ENCODE data around the gene LBR. TPM values are rescaled to one million over a fixed set of nuclear protein-coding genes. Genes with fewer than 3 reads are reported as not detected.

Gene LBR
- total RNA-seq, 1 experiment from 2014 or later: 157 TPM

- no peak overlapping the region for H2AFZ ChIP-seq (ENCODE audit: low read length)
Measured at GRCh38 chr1:225431081-225431863, 3.4 kb upstream of the LBR start.

GRCh38 chr1:225430301-225430700 lies 2.5 kb upstream of the LBR start:
- Histone ChIP-seq H3K4me2 (ENCODE audit: low read depth, low read length, poor library complexity, severe bottlenecking) (no peak overlapping the region), H3K27ac (ENCODE audit: low read length) (no peak overlapping the region), H3K4me3 (ENCODE audit: low read length) (no peak overlapping the region), H3K9ac (ENCODE audit: low read length) (no peak overlapping the region), H3K9me2 (replicated peaks; ENCODE audit: insufficient read depth, low read length) (no peaks in the 10 kb centered on the region), H3K27me3 (ENCODE audit: low read length) (no peaks in the 10 kb centered on the region), H4K20me1 (ENCODE audit: insufficient read depth, low read depth, low read length) (peaks cover 6% of the 10 kb centered on the region; the same call in 1 of the 2 replicates), H3K9me3 (ENCODE audit: low read length) (no peaks in the 10 kb centered on the region), H3K79me2 (ENCODE audit: low read length) (peaks cover 25% of the 10 kb centered on the region), H3K36me3 (ENCODE audit: insufficient read depth, low read length) (no peaks in the 10 kb centered on the region), H3K4me1 (ENCODE audit: low read length) (peaks cover 36% of the 10 kb centered on the region), H2AFZ (ENCODE audit: low read length) (no peak overlapping the region)
- DNase-seq: no peak

More at GRCh38 chr1:225431081-225431863, 3.4 kb upstream of the LBR start:
- H3K36me3 ChIP-seq (ENCODE audit: insufficient read depth, low read length): no peaks in the 10 kb centered on the region
- H4K20me1 ChIP-seq (ENCODE audit: insufficient read depth, low read depth, low read length): peaks cover 3% of the 10 kb centered on the region; the same call in 1 of the 2 replicates
- H3K9me3 ChIP-seq (ENCODE audit: low read length): no peaks in the 10 kb centered on the region
- peaks cover 15% of the 10 kb centered on the region for H3K79me2 ChIP-seq (ENCODE audit: low read length)
- no peak for DNase-seq
- no peaks in the 10 kb centered on the region for H3K27me3 ChIP-seq (ENCODE audit: low read length)
- H3K4me2 ChIP-seq (ENCODE audit: low read depth, low read length, poor library complexity, severe bottlenecking): no peak overlapping the region
- no peaks in the 10 kb centered on the region for H3K9me2 ChIP-seq (replicated peaks; ENCODE audit: insufficient read depth, low read length)
- no peak overlapping the region for H3K4me3 ChIP-seq (ENCODE audit: low read length)
- peaks cover 36% of the 10 kb centered on the region for H3K4me1 ChIP-seq (ENCODE audit: low read length)
- no peak overlapping the region for H3K27ac ChIP-seq (ENCODE audit: low read length)
- H3K9ac ChIP-seq (ENCODE audit: low read length): no peak overlapping the region

GRCh38 chr1:225428881-225429455 lies 1.1 kb upstream of the LBR start:
- Histone ChIP-seq H3K27ac (ENCODE audit: low read length) (peak overlapping the region; percentile 83), H3K36me3 (ENCODE audit: insufficient read depth, low read length) (no peaks in the 10 kb centered on the region), H3K27me3 (ENCODE audit: low read length) (no peaks in the 10 kb centered on the region), H4K20me1 (ENCODE audit: insufficient read depth, low read depth, low read length) (peaks cover 13% of the 10 kb centered on the region; the same call in 1 of the 2 replicates), H3K4me2 (ENCODE audit: low read depth, low read length, poor library complexity, severe bottlenecking) (peak overlapping the region; percentile 87), H3K4me1 (ENCODE audit: low read length) (peaks cover 36% of the 10 kb centered on the region), H3K9ac (ENCODE audit: low read length) (peak overlapping the region; percentile 81), H3K79me2 (ENCODE audit: low read length) (peaks cover 38% of the 10 kb centered on the region), H3K9me3 (ENCODE audit: low read length) (no peaks in the 10 kb centered on the region), H3K9me2 (replicated peaks; ENCODE audit: insufficient read depth, low read length) (no peaks in the 10 kb centered on the region), H2AFZ (ENCODE audit: low read length) (peak overlapping the region; percentile 84), H3K4me3 (ENCODE audit: low read length) (peak overlapping the region; percentile 95)
- DNase-seq: no peak

- H3K9me3 ChIP-seq (ENCODE audit: low read length): no peaks in the 10 kb centered on the region
- H3K27me3 ChIP-seq (ENCODE audit: low read length): no peaks in the 10 kb centered on the region
- peaks cover 13% of the 10 kb centered on the region; the same call in 1 of the 2 replicates for H4K20me1 ChIP-seq (ENCODE audit: insufficient read depth, low read depth, low read length)
- DNase-seq: peak; percentile 96
- H3K4me3 ChIP-seq (ENCODE audit: low read length): peak overlapping the region; percentile 95
- H3K79me2 ChIP-seq (ENCODE audit: low read length): peaks cover 45% of the 10 kb centered on the region
- peak overlapping the region; percentile 83 for H3K27ac ChIP-seq (ENCODE audit: low read length)
- peak overlapping the region; percentile 87 for H3K4me2 ChIP-seq (ENCODE audit: low read depth, low read length, poor library complexity, severe bottlenecking)
- H3K9ac ChIP-seq (ENCODE audit: low read length): peak overlapping the region; percentile 92
- H3K9me2 ChIP-seq (replicated peaks; ENCODE audit: insufficient read depth, low read length): no peaks in the 10 kb centered on the region
- H3K4me1 ChIP-seq (ENCODE audit: low read length): peaks cover 41% of the 10 kb centered on the region
- H3K36me3 ChIP-seq (ENCODE audit: insufficient read depth, low read length): no peaks in the 10 kb centered on the region
- H2AFZ ChIP-seq (ENCODE audit: low read length): peak overlapping the region; percentile 84
Measured at GRCh38 chr1:225428068-225428880, 436 bp upstream of the LBR start.

- peaks cover 41% of the 10 kb centered on the region for H3K4me1 ChIP-seq (ENCODE audit: low read length)
- H3K27me3 ChIP-seq (ENCODE audit: low read length): no peaks in the 10 kb centered on the region
- peaks cover 60% of the 10 kb centered on the region for H3K79me2 ChIP-seq (ENCODE audit: low read length)
- no peaks in the 10 kb centered on the region for H3K9me2 ChIP-seq (replicated peaks; ENCODE audit: insufficient read depth, low read length)
- H3K4me3 ChIP-seq (ENCODE audit: low read length): peak overlapping the region; percentile 95
- H3K4me2 ChIP-seq (ENCODE audit: low read depth, low read length, poor library complexity, severe bottlenecking): peak overlapping the region; percentile 87
- H3K9ac ChIP-seq (ENCODE audit: low read length): peak overlapping the region; percentile 92
- peak overlapping the region; percentile 49 for H3K27ac ChIP-seq (ENCODE audit: low read length)
- H2AFZ ChIP-seq (ENCODE audit: low read length): peak overlapping the region; percentile 39; the same call in 1 of the 2 replicates
- peaks cover 10% of the 10 kb centered on the region; the same call in 1 of the 2 replicates for H3K36me3 ChIP-seq (ENCODE audit: insufficient read depth, low read length)
- no peaks in the 10 kb centered on the region for H3K9me3 ChIP-seq (ENCODE audit: low read length)
- peaks cover 13% of the 10 kb centered on the region; the same call in 1 of the 2 replicates for H4K20me1 ChIP-seq (ENCODE audit: insufficient read depth, low read depth, low read length)
- peak; percentile 83 for DNase-seq
Measured at GRCh38 chr1:225426395-225427234, 1.2 kb downstream of the LBR start.

- H3K9ac ChIP-seq (ENCODE audit: low read length): peak overlapping the region; percentile 92
- peaks cover 70% of the 10 kb centered on the region for H3K79me2 ChIP-seq (ENCODE audit: low read length)
- peak; percentile 64 for DNase-seq
- peaks cover 41% of the 10 kb centered on the region for H3K4me1 ChIP-seq (ENCODE audit: low read length)
- H3K4me2 ChIP-seq (ENCODE audit: low read depth, low read length, poor library complexity, severe bottlenecking): peak overlapping the region; percentile 87
- peak overlapping the region; percentile 95 for H3K4me3 ChIP-seq (ENCODE audit: low read length)
- no peak overlapping the region for H2AFZ ChIP-seq (ENCODE audit: low read length)
- H3K9me2 ChIP-seq (replicated peaks; ENCODE audit: insufficient read depth, low read length): no peaks in the 10 kb centered on the region
- no peaks in the 10 kb centered on the region for H3K9me3 ChIP-seq (ENCODE audit: low read length)
- peaks cover 12% of the 10 kb centered on the region; the same call in 1 of the 2 replicates for H3K36me3 ChIP-seq (ENCODE audit: insufficient read depth, low read length)
- peaks cover 13% of the 10 kb centered on the region; the same call in 1 of the 2 replicates for H4K20me1 ChIP-seq (ENCODE audit: insufficient read depth, low read depth, low read length)
- H3K27ac ChIP-seq (ENCODE audit: low read length): peak overlapping the region; percentile 49
- no peaks in the 10 kb centered on the region for H3K27me3 ChIP-seq (ENCODE audit: low read length)
Measured at GRCh38 chr1:225425201-225425786, 2.5 kb downstream of the LBR start.

- Histone ChIP-seq H3K9me3 (ENCODE audit: low read length) (no peaks in the 10 kb centered on the region), H3K27me3 (ENCODE audit: low read length) (no peaks in the 10 kb centered on the region), H3K27ac (ENCODE audit: low read length) (peak overlapping the region; percentile 49), H2AFZ (ENCODE audit: low read length) (no peak overlapping the region), H3K4me1 (ENCODE audit: low read length) (peaks cover 41% of the 10 kb centered on the region), H3K4me3 (ENCODE audit: low read length) (peak overlapping the region; percentile 95; the same call in 1 of the 2 replicates), H3K36me3 (ENCODE audit: insufficient read depth, low read length) (peaks cover 16% of the 10 kb centered on the region; the same call in 1 of the 2 replicates), H3K9ac (ENCODE audit: low read length) (peak overlapping the region; percentile 92), H3K4me2 (ENCODE audit: low read depth, low read length, poor library complexity, severe bottlenecking) (peak overlapping the region; percentile 87), H3K9me2 (replicated peaks; ENCODE audit: insufficient read depth, low read length) (no peaks in the 10 kb centered on the region), H3K79me2 (ENCODE audit: low read length) (peaks cover 73% of the 10 kb centered on the region), H4K20me1 (ENCODE audit: insufficient read depth, low read depth, low read length) (peaks cover 13% of the 10 kb centered on the region; the same call in 1 of the 2 replicates)
- no peak for DNase-seq
Measured at GRCh38 chr1:225424562-225425200, 3.2 kb downstream of the LBR start.

Measured in Karpas-422 (cell line).